ENCODE data around the gene MEG3.

The MEG3 gene

GRCh38 chr14:100896369-100897060 lies 70.6 kb downstream of the MEG3 start:
- no peak for DNase-seq (ENCODE audit: low spot score)

- DNase-seq (ENCODE audit: low spot score), result no peak
These were observed 72.5 kb downstream of the MEG3 start for GRCh38 chr14:100898465-100898864.

GRCh38 chr14:100898935-100899883 lies 73.3 kb downstream of the MEG3 start:
- DNase-seq (ENCODE audit: low spot score), result no peak

GRCh38 chr14:100899884-100900771 lies 74.2 kb downstream of the MEG3 start:
- no peak for DNase-seq (ENCODE audit: low spot score)

- no peak for DNase-seq (ENCODE audit: low spot score)
These were observed 75.0 kb downstream of the MEG3 start for GRCh38 chr14:100900837-100901390.

GRCh38 chr14:100901391-100902183 lies 75.7 kb downstream of the MEG3 start:
- no peak for DNase-seq (ENCODE audit: low spot score)

GRCh38 chr14:100902295-100903133 lies 76.6 kb downstream of the MEG3 start:
- DNase-seq (ENCODE audit: low spot score), result no peak

- no peak for DNase-seq (ENCODE audit: low spot score)
These were observed 77.2 kb downstream of the MEG3 start for GRCh38 chr14:100903134-100903468.

- no peak for DNase-seq (ENCODE audit: low spot score)
These were observed 77.8 kb downstream of the MEG3 start, which contains the start of gene RTL1 for GRCh38 chr14:100903672-100904185. TSS of gene RTL1 (minus strand) at chr14:100903722. CDS start at chr14:100884788, 18,934 bp downstream.

- DNase-seq (ENCODE audit: low spot score), result no peak
These were observed 78.6 kb downstream of the MEG3 start for GRCh38 chr14:100904307-100905087.

- DNase-seq (ENCODE audit: low spot score), result no peak
These were observed 79.2 kb downstream of the MEG3 start for GRCh38 chr14:100905166-100905565.

- no peak for DNase-seq (ENCODE audit: low spot score)
These were observed 80.5 kb downstream of the MEG3 start for GRCh38 chr14:100906420-100906819.

GRCh38 chr14:100907240-100907639 lies 81.3 kb downstream of the MEG3 start:
- no peak for DNase-seq (ENCODE audit: low spot score)

- no peak for DNase-seq (ENCODE audit: low spot score)
These were observed 83.5 kb downstream of the MEG3 start for GRCh38 chr14:100909439-100909838.
